SK-N-SH treated with all-trans-retinoic acid at 6 μM for 48 hours (cell line): ENCODE results near the gene SIRPB2.

Experiments used
- ATAC-seq: fragments of 200-7000 bp; cut with Tn5 transposase; 3 replicates; pipeline ENCODE4 v1.9.1; 2020; ENCODE audit warnings: mild to moderate bottlenecking, moderate library complexity
- ARNTL ChIP-seq: fragments of 450-650 bp; formaldehyde crosslinking; IDR thresholded peaks from 2 replicates; pipeline ENCODE4 v1.5.0; 2020; ENCODE audit warnings: low read depth, mild to moderate bottlenecking, moderate library complexity, borderline replicate concordance
- BACH2 ChIP-seq: fragments of 250-450 bp; sonication (Bioruptor Pico); IDR thresholded peaks from 2 replicates; pipeline ENCODE4 v1.9.0; 2021; ENCODE audit warnings: mild to moderate bottlenecking, borderline replicate concordance
- CREB5 ChIP-seq: fragments of 250-450 bp; sonication (Bioruptor Pico); IDR thresholded peaks from 2 replicates; pipeline ENCODE4 v1.5.1; 2020; ENCODE audit warnings: low read depth, mild to moderate bottlenecking, moderate library complexity
- CSDC2 ChIP-seq: fragments of 250-450 bp; sonication (Bioruptor Pico); IDR thresholded peaks from 2 replicates; pipeline ENCODE4 v1.5.0; 2020; ENCODE audit warnings: mild to moderate bottlenecking, moderate library complexity
- CSRNP3 ChIP-seq: fragments of 250-450 bp; sonication (Bioruptor Pico); IDR thresholded peaks from 2 replicates; pipeline ENCODE4 v1.5.1; 2021; ENCODE audit warnings: mild to moderate bottlenecking, moderate library complexity
- ESRRG ChIP-seq: fragments of 250-450 bp; sonication (Bioruptor Pico); IDR thresholded peaks from 2 replicates; pipeline ENCODE4 v1.6.1; 2021; ENCODE audit warnings: mild to moderate bottlenecking
- GLIS3 ChIP-seq: fragments of 250-450 bp; sonication (Bioruptor Pico); IDR thresholded peaks from 2 replicates; pipeline ENCODE4 v1.5.0; 2020; ENCODE audit warnings: mild to moderate bottlenecking, moderate library complexity
- ISL1 ChIP-seq: fragments of 250-450 bp; sonication (Bioruptor Pico); IDR thresholded peaks from 2 replicates; pipeline ENCODE4 v2.1.2; 2022; ENCODE audit warnings: mild to moderate bottlenecking, moderate library complexity
- OSR1 ChIP-seq: fragments of 250-450 bp; sonication (Bioruptor Pico); IDR thresholded peaks from 2 replicates; pipeline ENCODE4 v1.8.0; 2022; ENCODE audit warnings: moderate library complexity, mild to moderate bottlenecking, inconsistent platforms
- PATZ1 ChIP-seq: fragments of 250-450 bp; sonication (Bioruptor Pico); IDR thresholded peaks from 2 replicates; pipeline ENCODE4 v1.8.0; 2020; ENCODE audit warnings: mild to moderate bottlenecking, moderate library complexity, borderline replicate concordance
- POU6F1 ChIP-seq: fragments of 250-450 bp; sonication (Bioruptor Pico); IDR thresholded peaks from 2 replicates; pipeline ENCODE4 v1.8.0; 2021; ENCODE audit warnings: low read depth, mild to moderate bottlenecking, moderate library complexity, borderline replicate concordance
- PPARA ChIP-seq: fragments of 250-450 bp; sonication (Bioruptor Pico); IDR thresholded peaks from 2 replicates; pipeline ENCODE4 v1.5.0; 2020; ENCODE audit warnings: mild to moderate bottlenecking, borderline replicate concordance
- RARB ChIP-seq: fragments of 250-450 bp; sonication (Bioruptor Pico); IDR thresholded peaks from 2 replicates; pipeline ENCODE4 v1.8.0; 2021; ENCODE audit warnings: mild to moderate bottlenecking, moderate library complexity
- SNAI2 ChIP-seq: fragments of 250-450 bp; sonication (Bioruptor Pico); IDR thresholded peaks from 2 replicates; pipeline ENCODE4 v1.5.0; 2020; ENCODE audit warnings: mild to moderate bottlenecking, moderate library complexity
- TCF4 ChIP-seq: fragments of 250-450 bp; sonication (Bioruptor Pico); IDR thresholded peaks from 2 replicates; pipeline ENCODE4 v1.8.0; 2021; ENCODE audit warnings: mild to moderate bottlenecking, moderate library complexity, borderline replicate concordance
- TOX ChIP-seq: fragments of 250-450 bp; sonication (Bioruptor Pico); IDR thresholded peaks from 2 replicates; pipeline ENCODE4 v1.8.0; 2021; ENCODE audit warnings: mild to moderate bottlenecking, moderate library complexity, borderline replicate concordance
- ZFP3 ChIP-seq: fragments of 250-450 bp; sonication (Bioruptor Pico); IDR thresholded peaks from 2 replicates; pipeline ENCODE4 v1.5.0; 2020; ENCODE audit warnings: mild to moderate bottlenecking, moderate library complexity
- ZFP30 ChIP-seq: fragments of 450-650 bp; formaldehyde crosslinking; IDR thresholded peaks from 2 replicates; pipeline ENCODE4 v1.5.0; 2022; ENCODE audit warnings: mild to moderate bottlenecking, moderate library complexity
- ZNF565 ChIP-seq: fragments of 450-650 bp; formaldehyde crosslinking; conservative IDR thresholded peaks from 2 replicates; pipeline ENCODE4 v1.5.0; 2020; ENCODE audit warnings: low read depth, mild to moderate bottlenecking, moderate library complexity
- ZNF70 ChIP-seq: fragments of 450-650 bp; formaldehyde crosslinking; IDR thresholded peaks from 2 replicates; pipeline ENCODE4 v1.5.0; 2020; ENCODE audit warnings: mild to moderate bottlenecking, moderate library complexity
- ZNF8 ChIP-seq: fragments of 450-650 bp; formaldehyde crosslinking; IDR thresholded peaks from 2 replicates; pipeline ENCODE4 v1.5.0; 2020; ENCODE audit warnings: mild to moderate bottlenecking, moderate library complexity

SIRPB2 gene

GRCh38 chr20:1533059-1533458 lies 41.8 kb upstream of the SIRPB2 start:
- no peak for ATAC-seq
- no peak for TF ChIP-seq PATZ1 (CRISPR knock-in tag)
- TF ChIP-seq SNAI2: no peak
- no peak for TF ChIP-seq ZNF565 (CRISPR knock-in tag)
- TF ChIP-seq ZNF70: no peak
- no peak for TF ChIP-seq TCF4 (CRISPR knock-in tag)
- no peak for TF ChIP-seq ZFP3 (CRISPR knock-in tag)
- TF ChIP-seq RARB: no peak
- no peak for TF ChIP-seq CSRNP3 (CRISPR knock-in tag)
- TF ChIP-seq PPARA (CRISPR knock-in tag): no peak
- no peak for TF ChIP-seq ARNTL (CRISPR knock-in tag)
- TF ChIP-seq TOX (CRISPR knock-in tag): no peak
- TF ChIP-seq ZNF8 (CRISPR knock-in tag): no peak
- no peak for TF ChIP-seq GLIS3 (CRISPR knock-in tag)
- no peak for TF ChIP-seq BACH2 (CRISPR knock-in tag)
- TF ChIP-seq CREB5 (CRISPR knock-in tag): no peak
- TF ChIP-seq OSR1 (CRISPR knock-in tag): no peak
- TF ChIP-seq POU6F1 (CRISPR knock-in tag): no peak
- TF ChIP-seq CSDC2: no peak
- TF ChIP-seq ZFP30 (CRISPR knock-in tag): no peak
- TF ChIP-seq ISL1 (CRISPR knock-in tag): no peak

- no peak for ATAC-seq
- TF ChIP-seq TCF4 (CRISPR knock-in tag) (no peak), PPARA (CRISPR knock-in tag) (no peak), CSRNP3 (CRISPR knock-in tag) (no peak), ZFP30 (CRISPR knock-in tag) (no peak), ARNTL (CRISPR knock-in tag) (no peak), ESRRG (CRISPR knock-in tag) (no peak), ZNF565 (CRISPR knock-in tag) (no peak), SNAI2 (no peak), CSDC2 (no peak), ZNF70 (no peak)
Observed at GRCh38 chr20:1528811-1529210, 37.6 kb upstream of the SIRPB2 start.

GRCh38 chr20:1527923-1528322 lies 36.7 kb upstream of the SIRPB2 start:
- ATAC-seq: no peak
- no peak for TF ChIP-seq ZFP30 (CRISPR knock-in tag)
- no peak for TF ChIP-seq ZNF565 (CRISPR knock-in tag)
- no peak for TF ChIP-seq BACH2 (CRISPR knock-in tag)
- TF ChIP-seq ESRRG (CRISPR knock-in tag): no peak
- TF ChIP-seq RARB: no peak
- TF ChIP-seq CSDC2: no peak
- TF ChIP-seq PATZ1 (CRISPR knock-in tag): no peak
- no peak for TF ChIP-seq CSRNP3 (CRISPR knock-in tag)
- no peak for TF ChIP-seq SNAI2
- TF ChIP-seq ZNF8 (CRISPR knock-in tag): no peak
- TF ChIP-seq ISL1 (CRISPR knock-in tag): no peak
- TF ChIP-seq POU6F1 (CRISPR knock-in tag): no peak
- no peak for TF ChIP-seq TCF4 (CRISPR knock-in tag)
- no peak for TF ChIP-seq PPARA (CRISPR knock-in tag)
